Right ventricle myocardium superior (tissue), 1 donor: Measurements from ENCODE around the gene DGKZ. TPM values are rescaled to one million over a fixed set of nuclear protein-coding genes. Genes with fewer than 3 reads are reported as not detected.

Experiments used
- ATAC-seq: fragments of 200-7000 bp; cut with Tn5 transposase; one replicate; pipeline ENCODE4 v1.9.1; 2020; ENCODE audit warnings: mild to moderate bottlenecking; ENCODE audit not compliant: poor library complexity
- DNase-seq: peaks from one replicate; pipeline ENCODE4 v3.0.0-alpha.2; 2020
- intact Hi-C: fragments of 100-400 bp; cut with DNase I; formaldehyde crosslinking; loops from one replicate; pipeline ENCODE4 v1.11.2; 2022
- total RNA-seq: library from RNA; stranded (reverse); fragmentation: NEBNext Ultra II Directional; extraction: Animal tissue kit (Norgen Biotek cat#: 25700); gene quantifications from one replicate; pipeline ENCODE4 v1.2.1, GENCODE V29; 2021
- donor health status: DM: no; HTN: yes; CAD: no; lungs with severe emphysema.

The DGKZ gene
- total RNA-seq, 1 donor from 2014 or later = 65.8 TPM

GRCh38 chr11:46315783-46316563 is 31.3 kb upstream of the DGKZ start:
- ATAC-seq (peak; percentile 86), DNase-seq (peak; percentile 78)
- intact Hi-C loops = loop anchor here (10.0 kb wide), 1 partner anchor 351 kb away; no protein-coding TSS in a partner anchor

GRCh38 chr11:46319074-46319453 is 28.2 kb upstream of the DGKZ start:
- intact Hi-C loops = loop anchor here (10.0 kb wide), 1 partner anchor 354 kb away; no protein-coding TSS in a partner anchor
- ATAC-seq (no peak), DNase-seq (no peak)

DNA sequence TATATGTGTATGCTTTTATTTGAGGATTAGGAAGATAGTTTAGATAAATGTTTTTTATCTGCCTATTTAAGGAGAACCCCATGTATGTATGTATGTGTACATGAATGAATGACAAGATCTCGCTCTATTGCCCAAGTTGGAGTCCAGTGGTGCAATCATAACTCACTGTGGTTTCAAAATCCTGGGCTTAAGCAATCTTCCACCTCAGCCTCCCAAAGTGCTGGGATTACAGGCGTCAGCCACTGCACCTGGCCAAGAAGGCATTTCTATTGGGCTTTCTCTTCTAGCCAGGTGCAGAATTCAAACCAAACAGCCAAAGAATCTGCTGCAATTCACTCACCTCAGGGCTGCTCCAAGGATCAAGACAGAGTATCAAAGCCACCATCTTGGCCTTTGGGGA is 25.5 kb upstream of the DGKZ start:
- DNase-seq = no peak
- intact Hi-C loops = no loop called here
- no peak for ATAC-seq

- DNase-seq (no peak), ATAC-seq (no peak)
- intact Hi-C loops = no loop called here
Observed at GRCh38 chr11:46322759-46323158, 24.5 kb upstream of the DGKZ start.

DNA sequence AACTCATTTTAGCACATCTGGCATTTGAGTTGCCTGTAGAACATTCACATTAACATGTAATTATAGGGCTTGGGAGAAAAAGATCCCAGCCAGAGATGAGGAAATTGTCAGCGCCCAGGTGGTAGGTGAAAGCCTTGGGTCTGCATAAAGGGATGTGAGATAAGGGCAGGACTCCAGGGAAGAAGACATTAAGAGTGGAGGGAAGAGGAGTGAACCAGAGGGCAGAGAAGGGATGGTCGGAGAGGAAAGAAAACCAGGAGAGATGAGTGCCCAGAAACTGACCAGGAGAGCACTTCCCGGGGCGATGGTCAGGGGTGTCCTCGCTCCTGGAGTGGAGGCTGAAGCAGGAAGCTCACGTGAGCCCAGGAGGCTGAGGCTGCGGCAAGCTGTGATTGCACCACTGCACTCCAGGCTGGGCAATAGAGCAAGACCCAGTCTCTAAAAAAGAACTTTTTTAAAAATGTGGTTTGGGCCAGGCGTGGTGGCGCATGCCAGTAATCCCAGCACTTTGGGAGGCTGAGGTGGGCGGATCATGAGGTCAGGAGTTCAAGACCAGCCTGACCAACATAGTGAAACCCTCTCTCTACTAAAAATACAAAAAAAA is 20.3 kb upstream of the DGKZ start:
- DNase-seq = no peak
- ATAC-seq = no peak
- intact Hi-C loops = no loop called here

DNA sequence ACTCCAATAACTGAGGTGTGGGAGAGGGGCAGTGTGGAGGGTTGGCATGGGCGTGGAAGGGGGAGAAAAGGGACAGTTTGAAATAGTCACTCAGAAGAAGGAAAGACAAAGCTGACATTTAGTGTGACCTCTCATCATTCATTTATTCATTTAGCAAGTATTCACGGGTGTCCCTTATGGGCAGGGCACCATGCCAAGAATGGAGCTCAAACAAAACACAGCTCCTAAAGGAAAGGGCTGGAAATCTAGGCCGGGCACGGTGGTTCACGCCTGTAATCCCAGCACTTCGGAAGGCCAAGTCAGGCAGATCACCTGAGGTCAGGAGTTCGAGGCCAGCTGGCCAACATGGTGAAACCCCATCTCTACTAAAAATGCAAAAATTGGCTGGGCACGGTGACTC is 19.4 kb upstream of the DGKZ start:
- intact Hi-C loops = no loop called here
- DNase-seq (no peak), ATAC-seq (no peak)

DNA sequence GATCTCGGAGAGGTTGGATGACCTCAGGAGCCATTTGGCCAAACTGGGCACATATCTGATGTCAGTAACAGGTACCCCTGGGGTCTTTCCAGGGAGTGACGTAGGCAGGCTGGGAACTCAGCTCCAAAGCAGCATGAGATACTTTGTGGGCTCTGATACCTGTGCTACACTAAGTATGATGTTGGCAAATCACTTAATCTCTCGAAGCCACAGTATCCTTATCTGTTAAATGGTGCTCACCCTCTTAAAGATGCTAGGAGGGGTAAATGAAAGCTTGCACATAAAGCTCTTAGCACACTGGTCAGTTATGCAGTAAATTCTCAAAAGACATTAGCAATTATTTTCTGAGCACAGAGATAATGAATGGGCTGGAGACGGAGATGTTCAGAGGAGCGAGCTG is 17.1 kb upstream of the DGKZ start:
- no peak for DNase-seq
- intact Hi-C loops = no loop called here
- no peak for ATAC-seq

DNA sequence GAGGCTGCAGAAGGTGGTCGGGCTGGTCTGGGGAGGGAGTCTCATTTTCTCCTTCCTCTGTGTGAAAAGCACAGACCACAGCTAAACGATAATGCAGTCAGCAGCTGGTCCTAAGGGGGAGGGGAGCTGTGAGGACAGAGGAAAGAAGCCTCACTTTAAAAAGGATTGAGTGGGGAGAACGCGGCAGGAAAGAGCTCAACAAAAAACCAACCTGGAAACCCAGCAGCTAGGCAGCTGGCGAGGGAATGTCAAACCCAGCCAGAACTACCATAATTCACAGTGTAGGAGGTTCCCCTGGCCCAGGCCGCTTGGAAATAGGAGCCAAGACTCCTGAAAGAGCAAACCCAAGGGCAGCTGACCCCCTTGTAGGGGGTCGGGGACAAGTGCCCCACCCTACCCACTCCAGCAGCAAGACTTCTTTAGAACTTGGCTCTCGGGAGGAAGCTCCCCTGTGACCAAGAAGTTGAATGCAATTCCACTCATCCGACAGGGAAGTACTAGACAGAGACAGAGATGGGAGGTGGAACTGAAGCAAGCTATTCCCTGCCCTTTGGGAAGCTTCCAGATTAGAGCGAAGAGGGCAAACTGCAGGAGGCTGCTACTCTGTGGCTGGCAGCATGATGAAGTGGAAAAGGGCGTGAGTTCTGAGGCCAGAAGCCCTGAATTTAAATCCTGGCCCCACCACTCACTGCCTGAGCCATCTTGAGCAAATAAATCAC is 16.5 kb upstream of the DGKZ start:
- intact Hi-C loops = no loop called here
- ATAC-seq = no peak
- no peak for DNase-seq

DNA sequence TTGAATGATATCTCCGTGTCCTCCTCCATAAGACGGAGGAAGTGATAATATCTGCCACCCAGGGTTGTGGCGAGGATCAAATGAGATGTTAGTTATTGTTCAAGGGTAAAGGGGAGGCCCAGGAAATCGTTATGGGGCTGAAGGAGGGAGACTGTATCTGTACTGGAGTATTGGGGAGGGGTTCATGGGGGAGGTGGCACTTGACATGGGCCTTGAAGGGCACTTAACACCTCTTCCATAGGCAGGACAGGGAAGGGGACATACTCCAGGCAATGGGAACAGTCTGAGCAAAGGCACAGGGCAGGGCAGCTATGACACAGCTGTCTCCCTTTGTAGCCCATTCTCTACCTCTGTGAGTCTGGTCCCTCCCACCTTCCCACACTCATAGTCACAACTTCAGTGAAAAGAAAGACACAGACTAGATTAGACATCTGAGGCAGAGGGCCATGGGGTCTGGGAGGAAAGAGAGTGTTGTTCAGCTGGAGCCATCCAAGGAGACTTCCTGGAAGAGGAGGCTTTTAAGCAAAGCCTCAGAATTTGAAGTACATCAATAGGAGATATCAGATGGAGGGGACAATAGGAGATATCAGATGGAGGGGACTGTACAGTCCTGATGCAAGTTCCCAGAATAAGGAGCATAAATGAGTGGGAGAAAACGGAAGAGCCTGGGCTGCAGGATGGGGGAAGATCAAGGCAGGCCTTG is 15.8 kb upstream of the DGKZ start:
- intact Hi-C loops = no loop called here
- no peak for ATAC-seq
- DNase-seq = no peak

DNA sequence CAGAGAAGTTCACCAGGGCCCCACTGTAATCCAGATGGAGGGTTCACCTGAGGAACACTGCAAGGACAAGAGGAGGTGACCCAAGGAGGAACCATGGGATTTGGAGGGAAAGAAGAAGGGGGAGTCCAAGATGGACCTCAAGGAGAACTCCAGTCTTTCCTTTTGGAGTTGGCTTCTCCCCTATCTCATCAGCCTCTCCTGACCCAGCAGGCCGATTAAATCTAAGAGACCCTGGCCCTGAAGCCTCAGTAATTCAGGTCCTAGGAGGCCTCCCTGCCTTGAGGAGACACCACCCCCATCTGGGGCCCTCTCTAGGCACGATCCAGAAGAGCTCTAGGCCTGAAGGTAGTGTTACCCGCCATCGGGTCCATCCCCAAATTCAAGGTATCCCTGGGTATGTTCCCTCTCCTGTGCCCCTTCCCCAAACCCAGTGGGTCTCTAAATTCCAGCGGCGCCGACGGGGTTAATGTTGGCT is 15.1 kb upstream of the DGKZ start:
- intact Hi-C loops = no loop called here
- DNase-seq (no peak), ATAC-seq (no peak)

DNA sequence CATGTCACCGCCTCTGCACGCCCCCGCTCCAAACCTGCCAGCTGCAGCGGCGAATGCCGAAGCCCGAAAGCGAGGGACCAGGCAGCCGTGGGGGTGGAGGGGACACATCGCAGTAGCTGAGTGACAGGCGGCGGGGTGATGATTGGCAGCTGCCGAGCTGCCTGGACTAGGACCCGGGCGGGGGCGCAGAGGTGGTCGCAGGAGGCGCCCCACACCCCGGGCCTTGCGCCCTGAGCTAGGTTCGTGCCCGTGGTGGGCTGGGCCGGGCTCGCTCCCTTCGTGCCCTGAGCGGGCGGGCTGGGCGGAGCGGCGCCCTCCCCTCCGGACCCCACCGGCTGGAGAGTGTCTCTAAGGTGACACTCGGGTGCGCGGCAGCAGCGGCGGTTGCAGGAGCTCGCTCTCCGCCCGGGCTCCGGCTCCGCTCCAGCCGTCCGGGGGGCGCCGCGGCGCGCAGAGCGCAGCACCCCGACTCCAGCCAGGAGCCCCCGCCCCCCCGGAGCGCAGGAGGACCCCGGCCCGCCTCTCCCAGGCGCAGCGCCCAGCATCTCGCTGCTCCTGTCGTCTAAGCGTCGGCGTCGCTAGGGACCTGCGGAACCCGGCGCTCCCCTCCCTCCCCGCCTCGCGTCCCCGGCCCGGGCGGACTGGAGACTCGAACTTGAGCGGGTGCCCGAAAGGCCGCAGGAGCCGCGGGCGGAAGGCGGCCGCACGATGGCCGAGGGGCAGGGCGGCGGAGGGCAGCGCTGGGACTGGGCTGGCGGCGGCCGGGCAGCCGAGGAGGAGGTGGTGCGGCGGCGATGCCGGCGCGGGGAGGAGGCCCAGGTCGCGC is 14.5 kb upstream of the DGKZ start:
- DNase-seq (no peak), ATAC-seq (peak; percentile 53)
- intact Hi-C loops = no loop called here

- no peak for DNase-seq
- no peak for ATAC-seq
- intact Hi-C loops = no loop called here
Observed at GRCh38 chr11:46333394-46333947, 13.8 kb upstream of the DGKZ start.

DNA sequence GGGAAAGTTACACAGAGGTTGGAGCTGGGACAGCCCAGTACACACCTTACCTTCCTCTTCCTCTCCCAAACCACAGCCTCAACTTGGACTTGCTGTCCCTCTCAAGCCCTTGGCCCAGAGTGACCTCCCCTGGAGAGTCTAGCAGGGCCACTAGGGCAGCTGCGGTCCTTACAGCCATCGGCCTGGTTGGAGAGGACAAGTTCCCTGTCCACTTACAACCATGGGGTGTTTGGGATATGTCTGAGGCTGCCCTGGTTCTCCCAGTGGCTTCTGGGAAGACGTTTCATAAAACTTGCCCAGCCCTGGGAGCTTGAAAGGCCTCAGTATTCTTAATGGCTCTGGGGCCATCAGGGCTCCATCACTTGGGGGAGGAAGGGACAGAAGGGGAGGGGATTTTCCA is 13.1 kb upstream of the DGKZ start:
- no peak for DNase-seq
- ATAC-seq = no peak
- intact Hi-C loops = no loop called here

GRCh38 chr11:46335271-46335670 is 12.0 kb upstream of the DGKZ start:
- intact Hi-C loops = no loop called here
- no peak for DNase-seq
- ATAC-seq = no peak

GRCh38 chr11:46335890-46336562 is 11.2 kb upstream of the DGKZ start:
- intact Hi-C loops = no loop called here
- ATAC-seq (no peak), DNase-seq (no peak)

- DNase-seq = peak; percentile 66
- ATAC-seq = no peak
- intact Hi-C loops = no loop called here
Observed at GRCh38 chr11:46336563-46337180, 10.6 kb upstream of the DGKZ start.
